ENCODE data around the gene PLEKHM3.

GRCh38 chr2:207996848-207997247 lies 28.5 kb downstream of the PLEKHM3 start:
- TF ChIP-seq, protein P1, sequence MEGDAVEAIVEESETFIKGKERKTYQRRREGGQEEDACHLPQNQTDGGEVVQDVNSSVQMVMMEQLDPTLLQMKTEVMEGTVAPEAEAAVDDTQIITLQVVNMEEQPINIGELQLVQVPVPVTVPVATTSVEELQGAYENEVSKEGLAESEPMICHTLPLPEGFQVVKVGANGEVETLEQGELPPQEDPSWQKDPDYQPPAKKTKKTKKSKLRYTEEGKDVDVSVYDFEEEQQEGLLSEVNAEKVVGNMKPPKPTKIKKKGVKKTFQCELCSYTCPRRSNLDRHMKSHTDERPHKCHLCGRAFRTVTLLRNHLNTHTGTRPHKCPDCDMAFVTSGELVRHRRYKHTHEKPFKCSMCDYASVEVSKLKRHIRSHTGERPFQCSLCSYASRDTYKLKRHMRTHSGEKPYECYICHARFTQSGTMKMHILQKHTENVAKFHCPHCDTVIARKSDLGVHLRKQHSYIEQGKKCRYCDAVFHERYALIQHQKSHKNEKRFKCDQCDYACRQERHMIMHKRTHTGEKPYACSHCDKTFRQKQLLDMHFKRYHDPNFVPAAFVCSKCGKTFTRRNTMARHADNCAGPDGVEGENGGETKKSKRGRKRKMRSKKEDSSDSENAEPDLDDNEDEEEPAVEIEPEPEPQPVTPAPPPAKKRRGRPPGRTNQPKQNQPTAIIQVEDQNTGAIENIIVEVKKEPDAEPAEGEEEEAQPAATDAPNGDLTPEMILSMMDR (IDR thresholded peaks at IDR 0.05) = no peak
- no peak for TF ChIP-seq POLR2A (IDR thresholded peaks at IDR 0.05)

All from right lobe of liver (tissue), 4 donors.